Measurements from ENCODE around the gene IFT122.

The IFT122 gene

GRCh38 chr3:129417326-129417725 lies 22.7 kb upstream of the IFT122 start:
- DNase-seq = no peak

- no peak for DNase-seq
These were observed 21.7 kb upstream of the IFT122 start for GRCh38 chr3:129418041-129418973.

- DNase-seq = no peak
These were observed 20.5 kb upstream of the IFT122 start for GRCh38 chr3:129419476-129419875.

GRCh38 chr3:129421236-129421883 lies 18.7 kb upstream of the IFT122 start:
- no peak for DNase-seq

- DNase-seq = no peak
These were observed 17.9 kb upstream of the IFT122 start for GRCh38 chr3:129421988-129422745.

GRCh38 chr3:129422897-129423296 lies 17.1 kb upstream of the IFT122 start:
- DNase-seq = no peak

GRCh38 chr3:129424185-129424841 lies 15.7 kb upstream of the IFT122 start:
- DNase-seq = no peak

GRCh38 chr3:129425213-129425612 lies 14.8 kb upstream of the IFT122 start:
- DNase-seq = no peak

GRCh38 chr3:129425619-129426018 lies 14.4 kb upstream of the IFT122 start:
- DNase-seq = no peak

GRCh38 chr3:129428007-129428375 lies 12.0 kb upstream of the IFT122 start:
- DNase-seq = no peak

- DNase-seq = peak; percentile 84
These were observed 11.5 kb upstream of the IFT122 start, which contains the start of gene EFCAB12 for GRCh38 chr3:129428376-129429079. Gene EFCAB12, minus strand, starts transcription at chr3:129428636. Its CDS starts 148 bp downstream, at chr3:129428488.

- no peak for DNase-seq
These were observed 11.0 kb upstream of the IFT122 start for GRCh38 chr3:129429080-129429451.

- DNase-seq = no peak
These were observed 10.4 kb upstream of the IFT122 start for GRCh38 chr3:129429602-129430001.

- no peak for DNase-seq
These were observed 8.0 kb upstream of the IFT122 start for GRCh38 chr3:129432036-129432435.

GRCh38 chr3:129432671-129433070 lies 7.4 kb upstream of the IFT122 start:
- no peak for DNase-seq

GRCh38 chr3:129433565-129433964 lies 6.5 kb upstream of the IFT122 start:
- DNase-seq = no peak

GRCh38 chr3:129434140-129434539 lies 5.9 kb upstream of the IFT122 start:
- DNase-seq = no peak

GRCh38 chr3:129435367-129435766 lies 4.7 kb upstream of the IFT122 start:
- DNase-seq = no peak

- DNase-seq = no peak
These were observed 703 bp upstream of the IFT122 start for GRCh38 chr3:129439226-129439816.

- no peak for DNase-seq
These were observed 680 bp downstream of the IFT122 start for GRCh38 chr3:129440618-129441190.

GRCh38 chr3:129441215-129441614 lies 1.2 kb downstream of the IFT122 start:
- DNase-seq = no peak

Data from activated gamma-delta T cell (primary cell).